ENCODE measurements around the gene VDAC2. TPM values are rescaled to one million over a fixed set of nuclear protein-coding genes. Genes with fewer than 3 reads are reported as not detected.

VDAC2 gene, protein sequence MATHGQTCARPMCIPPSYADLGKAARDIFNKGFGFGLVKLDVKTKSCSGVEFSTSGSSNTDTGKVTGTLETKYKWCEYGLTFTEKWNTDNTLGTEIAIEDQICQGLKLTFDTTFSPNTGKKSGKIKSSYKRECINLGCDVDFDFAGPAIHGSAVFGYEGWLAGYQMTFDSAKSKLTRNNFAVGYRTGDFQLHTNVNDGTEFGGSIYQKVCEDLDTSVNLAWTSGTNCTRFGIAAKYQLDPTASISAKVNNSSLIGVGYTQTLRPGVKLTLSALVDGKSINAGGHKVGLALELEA
- total RNA-seq (2022) (243 and 254 TPM in 2 replicates), Bru-seq, nascent RNA (percentile 98 among the genes with signal in this experiment), BruChase-seq, experiment 1, labeled RNA remaining after a 6-hour chase (percentile 96 among the genes with signal in this experiment), BruChase-seq, experiment 2, labeled RNA remaining after a 2-hour chase (percentile 92 among the genes with signal in this experiment)
- long read RNA-seq, transcript VDAC2-203 (10 exons, 1,557 nt): major isoform, 577 of 658 reads
- long read RNA-seq, partial matches to known transcripts: 23 of 658 reads
- long read RNA-seq, other reads (novel, unspliced or antisense): 54 of 658 reads

DNA sequence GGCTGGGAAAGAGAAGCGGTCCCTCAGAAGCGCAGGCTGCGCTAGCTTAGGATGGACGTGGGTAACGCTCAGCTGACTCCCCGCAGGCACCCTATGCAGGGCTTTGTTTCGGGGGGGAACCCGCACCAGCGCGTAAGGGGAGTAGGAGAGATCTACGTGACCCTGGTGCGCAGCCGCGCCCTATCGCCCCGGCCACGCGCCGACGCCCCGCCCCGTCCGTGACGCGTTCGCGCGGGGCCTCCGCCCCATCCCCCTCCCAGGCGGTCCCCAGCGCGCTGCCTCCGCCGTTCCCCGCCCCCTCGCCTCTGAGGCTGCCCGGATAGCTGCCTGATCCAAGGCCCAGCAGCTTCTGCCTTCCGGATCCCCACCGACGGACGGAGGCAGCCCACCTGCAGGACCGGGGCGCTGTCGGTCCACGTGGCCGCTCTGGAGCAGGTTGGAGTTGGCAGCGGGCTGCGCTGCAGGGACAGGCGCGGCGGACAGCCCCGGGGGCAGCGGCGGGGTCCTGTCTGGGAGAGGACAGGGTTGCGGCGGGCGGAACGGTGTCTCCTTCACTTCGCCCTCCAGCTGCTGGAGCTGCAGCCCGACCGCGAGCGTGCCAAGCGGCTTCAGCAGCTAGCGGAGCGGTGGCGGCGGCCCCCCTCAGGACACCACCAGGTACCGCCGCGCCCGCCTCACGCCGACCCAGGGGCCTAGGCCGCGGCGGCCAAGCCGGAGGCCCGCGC is at the start of gene VDAC2:
Gene VDAC2 (plus strand): TSS at position 515 of the 725 bp plus-strand sequence. CDS start 363 bp downstream, outside the sequence.
- intact Hi-C loops (cut with micrococcal nuclease; ENCODE audit: unreplicated experiment): loop anchor here (2.0 kb wide), 1 partner anchor 14 kb away; no protein-coding TSS in a partner anchor
- Mint-ChIP-seq H3K36me3 (ENCODE audit: insufficient read depth, unreplicated experiment) (peaks cover 62% of the 10 kb centered on the region), H3K9me3 (ENCODE audit: low read depth, unreplicated experiment) (no peaks in the 10 kb centered on the region), H3K27me3 (ENCODE audit: unreplicated experiment) (no peaks in the 10 kb centered on the region), H3K4me3 (ENCODE audit: low read depth, unreplicated experiment) (peak within 1 kb of the TSS; percentile 83), H3K4me1 (ENCODE audit: low read depth, unreplicated experiment) (no peaks in the 10 kb centered on the region), H3K27ac (ENCODE audit: unreplicated experiment) (peak within 1 kb of the TSS; percentile 93)
- TF ChIP-seq, protein P1, sequence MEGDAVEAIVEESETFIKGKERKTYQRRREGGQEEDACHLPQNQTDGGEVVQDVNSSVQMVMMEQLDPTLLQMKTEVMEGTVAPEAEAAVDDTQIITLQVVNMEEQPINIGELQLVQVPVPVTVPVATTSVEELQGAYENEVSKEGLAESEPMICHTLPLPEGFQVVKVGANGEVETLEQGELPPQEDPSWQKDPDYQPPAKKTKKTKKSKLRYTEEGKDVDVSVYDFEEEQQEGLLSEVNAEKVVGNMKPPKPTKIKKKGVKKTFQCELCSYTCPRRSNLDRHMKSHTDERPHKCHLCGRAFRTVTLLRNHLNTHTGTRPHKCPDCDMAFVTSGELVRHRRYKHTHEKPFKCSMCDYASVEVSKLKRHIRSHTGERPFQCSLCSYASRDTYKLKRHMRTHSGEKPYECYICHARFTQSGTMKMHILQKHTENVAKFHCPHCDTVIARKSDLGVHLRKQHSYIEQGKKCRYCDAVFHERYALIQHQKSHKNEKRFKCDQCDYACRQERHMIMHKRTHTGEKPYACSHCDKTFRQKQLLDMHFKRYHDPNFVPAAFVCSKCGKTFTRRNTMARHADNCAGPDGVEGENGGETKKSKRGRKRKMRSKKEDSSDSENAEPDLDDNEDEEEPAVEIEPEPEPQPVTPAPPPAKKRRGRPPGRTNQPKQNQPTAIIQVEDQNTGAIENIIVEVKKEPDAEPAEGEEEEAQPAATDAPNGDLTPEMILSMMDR (IDR thresholded peaks at IDR 0.05; ENCODE audit: unreplicated experiment): no peak
- peak; percentile 96 for DNase-seq
- BruUV-seq (replicated peaks): no TSS peak
- CTCF ChIA-PET: interaction anchor here (0.7 to 1.8 kb wide), 10 partner anchors 9 to 111 kb away, joined by 3 to 9 read pairs (median 4); partner anchors contain the start of gene COMTD1

DNA sequence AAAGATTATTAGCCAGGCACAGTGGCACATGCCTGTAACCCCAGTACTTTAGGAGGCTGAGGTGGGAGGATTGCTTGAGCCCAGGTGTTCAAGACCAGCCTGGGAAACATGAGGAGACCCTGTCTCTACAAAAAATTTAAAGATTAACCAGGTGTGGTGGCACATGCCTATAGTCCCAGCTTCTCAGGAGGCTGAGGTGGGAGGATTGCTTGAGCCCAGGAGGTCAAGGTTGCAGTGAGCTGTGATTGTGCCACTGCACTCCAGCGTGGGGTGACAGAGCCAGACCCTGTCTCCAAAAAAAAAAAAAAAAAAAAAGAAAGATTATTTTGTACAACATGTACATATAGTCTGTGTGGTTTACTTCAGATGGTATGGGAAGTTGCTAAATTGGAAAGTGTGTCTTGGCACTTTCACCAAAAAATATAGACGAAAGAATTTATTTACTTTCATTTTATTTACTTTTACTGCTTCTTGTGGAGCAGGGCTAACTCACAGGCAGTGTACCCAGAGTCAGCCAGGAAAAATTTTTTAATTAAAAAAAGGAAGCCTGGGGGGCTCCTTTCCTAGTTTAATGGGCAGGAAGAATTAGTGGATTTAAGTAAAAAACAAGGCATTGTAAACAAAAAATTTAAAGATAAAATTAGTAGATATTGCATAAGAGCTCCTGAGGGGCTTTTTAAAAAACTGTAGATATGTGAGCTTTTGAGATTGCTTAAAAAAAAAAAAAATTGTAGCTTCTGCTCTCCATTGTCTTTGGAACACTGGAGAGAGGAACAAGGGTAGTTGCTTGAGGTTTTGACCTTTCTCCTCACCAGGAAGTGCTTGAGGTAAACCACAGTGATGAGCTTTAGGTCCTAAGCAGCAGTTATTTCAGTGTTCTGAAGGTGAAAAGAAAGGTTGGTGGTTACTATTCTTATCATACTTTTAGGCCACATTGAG is 44.6 kb upstream of the VDAC2 start:
- intact Hi-C loops (cut with micrococcal nuclease; ENCODE audit: unreplicated experiment): no loop called here
- DNase-seq: no peak
- H3K27me3 Mint-ChIP-seq (ENCODE audit: unreplicated experiment): no peaks in the 10 kb centered on the region
- CTCF ChIA-PET: interaction anchor here (0.6 to 0.9 kb wide), 2 partner anchors 510 to 1384 kb away, joined by 4 to 8 read pairs; no protein-coding TSS in a partner anchor
- TF ChIP-seq, protein P1 (IDR thresholded peaks at IDR 0.05; ENCODE audit: unreplicated experiment): no peak
- BruUV-seq (replicated peaks): no TSS peak
- no peaks in the 10 kb centered on the region for H3K9me3 Mint-ChIP-seq (ENCODE audit: low read depth, unreplicated experiment)
- H3K4me1 Mint-ChIP-seq (ENCODE audit: low read depth, unreplicated experiment): no peaks in the 10 kb centered on the region
- no peak overlapping the region for H3K4me3 Mint-ChIP-seq (ENCODE audit: low read depth, unreplicated experiment)
- H3K27ac Mint-ChIP-seq (ENCODE audit: unreplicated experiment): no peak overlapping the region
- H3K36me3 Mint-ChIP-seq (ENCODE audit: insufficient read depth, unreplicated experiment): peaks cover 7% of the 10 kb centered on the region

DNA sequence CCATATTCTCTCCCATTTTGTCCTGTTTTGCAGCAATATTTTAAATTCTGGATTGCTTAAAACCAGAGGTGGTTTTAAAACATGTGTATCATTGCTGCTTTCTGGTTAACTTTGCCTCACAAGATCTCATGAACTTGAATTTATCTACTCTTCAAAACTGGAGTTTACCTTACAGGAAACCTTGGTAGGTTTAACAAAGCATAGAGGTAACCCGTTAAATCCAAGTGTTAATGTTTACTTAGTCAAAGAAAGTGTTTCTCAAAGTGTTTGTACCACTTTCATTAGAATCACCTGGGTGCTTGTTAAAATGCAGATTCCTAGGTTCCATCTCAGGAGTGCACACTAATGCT is 44.0 kb upstream of the VDAC2 start:
- Mint-ChIP-seq H3K9me3 (ENCODE audit: low read depth, unreplicated experiment) (no peaks in the 10 kb centered on the region), H3K4me3 (ENCODE audit: low read depth, unreplicated experiment) (no peak overlapping the region), H3K4me1 (ENCODE audit: low read depth, unreplicated experiment) (no peaks in the 10 kb centered on the region), H3K27ac (ENCODE audit: unreplicated experiment) (no peak overlapping the region), H3K27me3 (ENCODE audit: unreplicated experiment) (no peaks in the 10 kb centered on the region), H3K36me3 (ENCODE audit: insufficient read depth, unreplicated experiment) (peaks cover 7% of the 10 kb centered on the region)
- TF ChIP-seq, protein P1 (IDR thresholded peaks at IDR 0.05; ENCODE audit: unreplicated experiment): no peak
- CTCF ChIA-PET: interaction anchor here (0.9 kb wide), 1 partner anchor 1383 kb away, joined by 4 read pairs; no protein-coding TSS in a partner anchor
- no peak for DNase-seq
- intact Hi-C loops (cut with micrococcal nuclease; ENCODE audit: unreplicated experiment): no loop called here
- BruUV-seq (replicated peaks): no TSS peak

Data from Calu3 (cell line).